ENCODE data around the gene CUTA.

DNA sequence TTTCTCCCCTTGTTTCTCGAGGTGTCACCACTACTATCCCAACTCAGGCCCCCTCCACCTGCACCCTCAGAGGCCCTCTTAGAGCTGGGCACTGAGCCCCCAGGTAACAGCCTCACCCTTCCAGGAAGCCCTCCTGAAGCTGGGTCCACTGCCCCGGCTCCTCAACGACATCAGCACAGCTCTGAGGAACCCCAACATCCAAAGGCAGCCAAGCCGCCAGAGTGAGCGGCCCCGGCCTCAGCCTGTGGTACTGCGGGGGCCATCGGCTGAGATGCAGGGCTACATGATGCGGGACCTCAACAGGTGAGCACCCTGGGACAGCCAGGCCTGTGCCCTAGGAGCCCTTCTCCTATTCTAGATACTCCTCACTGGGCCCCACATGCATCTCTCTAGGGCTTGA, 23.6 kb upstream of the CUTA start:
- TF ChIP-seq POLR2A (IDR thresholded peaks at IDR 0.05; ENCODE audit: low read length) (no peak), GATA1 (IDR thresholded peaks at IDR 0.05; ENCODE audit: low read depth, low read length) (no peak)

Measured in erythroblast (primary cell).